ENCODE data around the gene GABBR1.
A peak's percentile ranks its signal among the peaks of the same experiment; 100 is the strongest.

The GABBR1 gene

DNA sequence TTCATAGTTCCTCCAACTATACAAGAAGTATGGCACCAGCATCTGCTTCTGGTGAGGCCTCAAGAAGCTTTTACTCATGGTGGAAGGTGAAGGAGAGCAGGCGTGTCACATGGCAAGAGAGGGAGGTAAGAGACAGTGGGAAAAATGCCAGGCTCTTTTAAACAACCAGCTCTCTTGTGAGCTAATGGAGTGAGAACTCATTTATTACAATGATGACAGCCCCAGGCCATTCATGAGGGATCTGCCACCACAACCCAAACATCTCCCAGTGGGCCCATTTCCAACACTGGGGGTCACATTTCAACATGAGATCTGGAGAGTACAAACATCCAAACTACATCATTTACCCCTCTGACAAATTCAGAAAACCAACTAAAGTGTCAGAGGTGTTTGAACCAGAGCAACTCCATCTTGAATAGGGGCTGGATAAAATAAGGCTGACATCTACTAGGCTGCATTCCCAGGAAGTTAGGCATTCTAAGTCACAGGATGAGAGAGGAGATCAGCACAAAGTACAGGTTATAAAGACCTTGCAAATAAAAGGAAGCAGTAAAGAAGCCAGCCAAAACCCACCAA lies 71.3 kb downstream of the GABBR1 start:
- no peak for DNase-seq

GRCh38 chr6:29561091-29561490 lies 71.9 kb downstream of the GABBR1 start:
- no peak for DNase-seq

DNA sequence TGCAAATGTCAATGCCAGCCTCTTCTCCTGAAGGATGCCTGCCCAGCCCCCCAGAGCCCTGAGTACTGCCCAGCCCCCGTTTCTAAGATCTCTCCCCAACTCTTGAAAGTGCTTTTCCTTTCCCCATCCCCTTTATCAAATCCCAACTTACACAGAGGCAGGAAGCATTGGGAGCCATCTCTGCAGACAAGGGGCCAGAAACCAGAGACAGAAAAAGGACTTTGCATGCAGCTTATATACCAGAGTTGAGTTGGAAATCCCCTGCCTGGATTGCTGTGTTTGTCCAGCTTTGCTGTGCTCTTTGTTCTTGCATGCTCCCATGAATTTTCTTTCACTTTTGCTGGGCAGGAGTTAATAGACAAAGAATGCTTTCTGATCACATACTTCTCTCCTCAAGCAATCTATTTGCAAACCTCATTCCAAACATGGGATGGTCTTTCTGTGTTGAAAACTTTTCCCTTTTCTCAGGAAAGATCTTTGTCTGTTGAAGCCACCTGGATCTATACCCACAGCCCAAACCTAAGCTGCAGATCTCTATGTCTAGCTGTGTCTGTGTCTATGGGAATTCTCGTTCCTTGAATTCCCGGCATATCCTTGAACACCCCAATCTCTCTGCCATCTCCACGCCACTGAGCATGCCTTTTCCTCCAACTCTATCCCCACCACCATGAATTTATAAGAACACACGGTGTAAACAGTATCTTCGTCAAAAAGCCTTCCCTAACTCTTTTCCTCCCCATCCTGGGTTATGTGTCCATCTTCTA lies 73.3 kb downstream of the GABBR1 start, which contains the start of gene UBD:
Gene UBD, minus strand, starts transcription at position 209 of the 764 bp plus-strand sequence. Its CDS starts 31 bp downstream, at position 178.
- no peak for DNase-seq

DNA sequence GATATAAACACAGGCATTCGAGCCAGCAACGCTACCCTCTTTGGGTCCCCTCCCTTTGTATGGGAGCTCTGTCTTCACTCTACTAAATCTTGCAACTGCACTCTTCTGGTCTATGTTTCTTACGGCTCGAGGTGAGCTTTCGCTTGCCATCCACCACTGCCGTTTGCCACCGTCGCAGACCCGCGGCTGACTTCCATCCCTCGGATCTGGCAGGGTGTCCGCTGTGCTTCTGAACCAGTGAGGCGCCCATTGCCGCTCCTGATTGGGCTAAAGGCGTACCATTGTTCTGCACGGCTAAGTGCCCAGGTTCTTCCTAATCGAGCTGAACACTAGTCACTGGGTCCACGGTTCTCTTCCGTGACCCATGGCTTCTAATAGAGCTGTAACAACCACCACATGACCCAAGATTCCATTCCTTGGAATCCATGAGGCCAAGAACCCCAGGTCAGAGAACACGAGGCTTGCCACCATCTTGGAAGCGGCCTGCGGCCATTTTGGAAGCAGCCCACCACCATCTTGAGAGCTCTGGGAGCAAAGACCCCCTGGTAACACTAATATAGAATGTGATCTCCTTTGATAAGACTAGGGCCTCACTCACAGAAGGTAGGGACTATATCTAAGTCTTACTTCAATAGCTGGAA lies 74.4 kb downstream of the GABBR1 start:
- DNase-seq = no peak

GRCh38 chr6:29557320-29557719 lies 75.7 kb downstream of the GABBR1 start:
- DNase-seq = no peak

DNA sequence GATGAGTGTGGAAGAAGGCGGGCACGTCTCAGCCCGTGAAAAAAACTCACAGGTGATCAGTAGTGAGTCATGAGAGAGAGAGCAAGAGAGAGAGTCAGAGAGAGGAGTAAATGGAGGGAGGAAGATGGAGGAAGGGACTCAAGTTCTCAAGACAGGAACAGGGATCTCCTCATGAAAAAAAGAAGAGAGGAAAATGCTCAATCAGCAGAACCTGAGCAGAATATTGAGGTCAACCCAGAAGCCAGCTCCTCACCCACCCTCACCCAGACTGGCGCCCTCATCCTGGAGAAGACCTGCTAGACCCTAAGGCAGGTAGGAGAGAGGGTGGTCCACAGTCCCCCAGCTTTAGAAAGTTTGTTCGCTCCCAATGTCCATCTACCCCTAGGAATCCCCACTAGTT lies 78.2 kb downstream of the GABBR1 start:
- no peak for DNase-seq

DNA sequence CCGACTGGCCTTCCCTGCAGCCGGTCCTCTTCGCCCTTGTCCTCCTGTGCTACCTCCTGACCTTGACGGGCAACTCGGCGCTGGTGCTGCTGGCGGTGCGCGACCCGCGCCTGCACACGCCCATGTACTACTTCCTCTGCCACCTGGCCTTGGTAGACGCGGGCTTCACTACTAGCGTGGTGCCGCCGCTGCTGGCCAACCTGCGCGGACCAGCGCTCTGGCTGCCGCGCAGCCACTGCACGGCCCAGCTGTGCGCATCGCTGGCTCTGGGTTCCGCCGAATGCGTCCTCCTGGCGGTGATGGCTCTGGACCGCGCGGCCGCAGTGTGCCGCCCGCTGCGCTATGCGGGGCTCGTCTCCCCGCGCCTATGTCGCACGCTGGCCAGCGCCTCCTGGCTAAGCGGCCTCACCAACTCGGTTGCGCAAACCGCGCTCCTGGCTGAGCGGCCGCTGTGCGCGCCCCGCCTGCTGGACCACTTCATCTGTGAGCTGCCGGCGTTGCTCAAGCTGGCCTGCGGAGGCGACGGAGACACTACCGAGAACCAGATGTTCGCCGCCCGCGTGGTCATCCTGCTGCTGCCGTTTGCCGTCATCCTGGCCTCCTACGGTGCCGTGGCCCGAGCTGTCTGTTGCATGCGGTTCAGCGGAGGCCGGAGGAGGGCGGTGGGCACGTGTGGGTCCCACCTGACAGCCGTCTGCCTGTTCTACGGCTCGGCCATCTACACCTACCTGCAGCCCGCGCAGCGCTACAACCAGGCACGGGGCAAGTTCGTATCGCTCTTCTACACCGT lies 79.5 kb downstream of the GABBR1 start:
- no peak for DNase-seq

DNA sequence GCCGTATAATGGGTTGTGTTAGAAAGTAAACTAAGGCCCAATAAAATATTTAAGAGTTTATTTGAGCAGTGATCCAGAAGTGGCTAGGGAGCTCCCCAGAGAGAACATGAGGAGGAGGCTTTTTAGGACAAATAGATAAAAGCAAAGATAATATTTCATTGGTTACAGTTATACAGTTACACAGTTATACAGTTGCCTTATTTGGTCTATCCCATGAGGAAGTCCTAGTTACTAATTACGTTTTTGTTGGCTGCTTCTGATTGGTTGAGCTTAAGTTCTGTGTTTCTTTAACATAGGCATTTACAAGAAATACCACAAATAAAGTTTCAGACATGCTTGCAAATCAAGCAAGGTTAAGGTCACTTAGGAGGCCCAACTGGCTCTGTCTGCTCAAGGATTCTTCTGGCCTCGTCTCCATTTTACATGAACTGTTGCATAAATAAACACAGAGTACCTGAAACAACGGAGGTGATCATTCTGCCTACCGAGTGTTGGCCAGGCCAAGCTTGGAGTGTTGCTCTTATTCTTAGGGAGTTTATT lies 80.4 kb downstream of the GABBR1 start:
- DNase-seq = peak in 1 of 2 experiments; percentile 36

- no peak for DNase-seq
Measured at GRCh38 chr6:29547573-29547972, 85.4 kb downstream of the GABBR1 start.

DNA sequence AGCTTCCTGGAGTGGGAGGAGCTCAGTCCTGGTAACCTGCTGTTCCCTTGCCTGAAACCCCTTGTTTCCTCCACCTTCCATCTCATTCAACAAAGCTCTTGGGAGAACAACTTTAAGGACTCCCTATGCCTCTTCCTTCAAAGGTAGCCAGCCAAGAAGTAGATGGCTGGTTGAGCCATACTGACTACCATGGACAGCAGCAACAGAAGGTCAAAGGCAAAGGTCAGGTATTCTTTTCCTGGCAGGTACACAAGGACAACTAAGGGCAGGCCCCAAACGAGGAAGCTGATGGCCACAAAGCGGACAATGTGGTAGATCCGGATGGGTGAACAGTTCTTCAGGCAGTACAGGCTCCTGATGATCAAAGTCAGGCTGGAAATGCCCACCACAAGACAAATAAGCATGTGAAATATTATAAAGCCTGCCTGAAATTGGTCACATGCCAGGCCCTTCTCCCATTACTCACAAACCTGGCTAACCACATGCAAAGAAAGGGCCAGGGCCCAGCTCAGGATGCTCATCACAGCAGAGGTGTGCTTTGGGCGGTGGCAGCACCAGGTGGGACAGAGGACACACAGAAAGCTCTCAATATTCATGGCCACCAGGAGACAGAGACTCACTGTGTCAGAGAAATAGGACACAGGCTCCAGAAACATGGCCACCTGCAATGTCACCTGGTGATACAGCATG lies 95.1 kb downstream of the GABBR1 start:
- DNase-seq = no peak

GRCh38 chr6:29532320-29532951 lies 100.5 kb downstream of the GABBR1 start:
- DNase-seq = no peak

GRCh38 chr6:29531668-29532067 lies 101.3 kb downstream of the GABBR1 start:
- peak in 1 of 2 experiments; percentile 18 for DNase-seq

GRCh38 chr6:29530671-29531310 lies 102.2 kb downstream of the GABBR1 start:
- DNase-seq = no peak

- DNase-seq = no peak
Measured at GRCh38 chr6:29529956-29530355, 103.0 kb downstream of the GABBR1 start.

- no peak for DNase-seq
Measured at GRCh38 chr6:29528988-29529560, 103.9 kb downstream of the GABBR1 start.

DNA sequence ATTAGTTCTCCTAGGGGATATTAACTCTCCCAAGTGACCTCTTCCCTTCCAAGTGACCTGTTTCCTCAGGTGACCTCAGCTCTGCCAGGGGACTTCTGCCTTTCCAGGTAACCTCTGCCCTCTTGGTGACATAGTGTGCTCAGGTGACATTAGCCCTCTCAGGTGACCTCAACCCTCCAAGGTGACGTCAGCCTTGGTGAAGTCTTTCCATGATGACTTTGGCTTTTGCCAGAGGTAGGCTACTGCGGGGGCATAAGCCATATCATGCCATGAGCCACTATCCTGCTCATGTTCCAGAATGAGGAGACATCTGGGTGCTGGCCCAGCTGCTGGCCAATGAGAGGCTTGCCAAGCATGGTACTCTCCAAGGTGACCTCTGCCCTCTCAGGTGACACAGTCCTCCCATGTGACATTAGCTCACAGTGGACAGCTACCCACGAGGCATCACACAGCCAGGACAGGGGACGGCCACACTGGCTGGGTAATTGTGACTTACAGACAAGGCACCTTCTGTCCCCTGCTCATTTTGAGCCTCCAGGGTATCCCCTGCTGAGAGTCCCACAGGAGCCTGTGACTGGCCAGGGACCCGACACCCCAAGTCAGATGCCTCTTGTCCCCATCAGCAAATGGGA lies 104.6 kb downstream of the GABBR1 start:
- no peak for DNase-seq

GRCh38 chr6:29527564-29527963 lies 105.4 kb downstream of the GABBR1 start:
- DNase-seq = no peak

GRCh38 chr6:29527126-29527525 lies 105.9 kb downstream of the GABBR1 start:
- DNase-seq = no peak

DNA sequence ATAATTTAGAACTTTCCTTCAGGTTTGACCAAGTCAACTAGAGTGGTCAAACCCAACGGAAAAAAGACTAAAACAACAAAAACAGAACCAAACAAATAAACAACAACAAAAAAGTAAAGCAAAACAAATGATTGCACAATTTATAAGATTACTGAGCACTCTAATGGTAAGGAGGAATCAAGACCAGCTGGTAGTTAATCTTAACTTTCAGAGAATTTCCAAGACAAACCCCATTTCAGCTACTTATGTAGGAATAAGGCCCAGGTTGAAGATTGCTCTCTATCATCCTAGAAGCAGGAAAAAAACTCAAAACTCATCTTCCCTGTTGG lies 107.7 kb downstream of the GABBR1 start:
- DNase-seq = no peak

- no peak for DNase-seq
Measured at GRCh38 chr6:29524444-29525310, 108.3 kb downstream of the GABBR1 start.
